GM20431 (cell line): Measurements from ENCODE around the gene FUT6.

Experiments
- in situ Hi-C: fragments of 300-500 bp; cut with MseI, MboI; formaldehyde crosslinking; loops from one replicate; pipeline ENCODE4 v1.15.0; 2020; ENCODE audit warnings: low sequenced_read_pairs; ENCODE audit not compliant: unreplicated experiment

The FUT6 gene

GRCh38 chr19:5828661-5829566, 10.6 kb downstream of the FUT6 start:
- in situ Hi-C loops = no loop called here

GRCh38 chr19:5827891-5828660, 11.4 kb downstream of the FUT6 start:
- in situ Hi-C loops = no loop called here

GRCh38 chr19:5827342-5827890, 12.1 kb downstream of the FUT6 start:
- in situ Hi-C loops = no loop called here

DNA sequence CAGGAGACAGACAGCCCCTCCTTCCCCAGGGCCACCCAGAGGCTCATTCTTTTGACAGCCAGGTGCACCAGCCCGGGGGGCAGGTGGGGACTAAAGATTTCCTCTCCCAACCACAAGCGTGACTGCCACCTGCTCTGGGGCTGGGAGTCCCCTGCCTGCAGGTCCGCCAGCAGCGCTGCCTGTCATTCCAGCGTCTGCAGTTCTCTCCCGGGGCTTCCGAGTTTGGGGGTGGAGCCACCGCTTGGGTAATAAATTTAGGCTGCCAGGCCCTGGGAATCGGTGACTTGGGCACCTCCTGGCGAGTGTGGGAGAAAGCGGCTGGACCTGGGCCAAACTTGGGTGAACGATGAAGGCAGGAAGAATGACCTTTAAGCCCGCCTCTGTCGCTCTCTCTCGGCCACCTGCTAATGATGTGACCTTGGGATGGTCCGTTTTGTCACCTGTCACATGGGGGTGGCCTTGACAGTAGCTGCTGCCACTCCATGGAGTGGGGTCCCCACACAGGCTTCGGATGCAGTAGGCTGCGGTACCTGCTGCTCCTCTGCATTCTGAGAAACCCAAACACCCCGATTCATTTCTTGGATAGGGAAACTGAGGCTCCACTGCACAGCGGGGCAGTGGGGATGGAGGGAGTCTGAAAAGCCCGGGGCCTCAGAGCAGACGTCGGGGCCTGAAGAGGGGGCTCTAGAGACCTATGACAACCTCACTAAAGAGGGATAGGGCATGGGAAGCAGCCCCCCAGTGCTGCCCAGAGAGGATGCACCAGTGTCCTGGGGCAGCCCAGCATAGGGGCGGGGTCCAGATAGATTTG, 12.8 kb downstream of the FUT6 start:
- in situ Hi-C loops = no loop called here

GRCh38 chr19:5825178-5825577, 14.3 kb downstream of the FUT6 start:
- in situ Hi-C loops = no loop called here

- in situ Hi-C loops = no loop called here
Measured at GRCh38 chr19:5824751-5825150, 14.8 kb downstream of the FUT6 start.

GRCh38 chr19:5823579-5824281, 15.8 kb downstream of the FUT6 start:
- in situ Hi-C loops = no loop called here

DNA sequence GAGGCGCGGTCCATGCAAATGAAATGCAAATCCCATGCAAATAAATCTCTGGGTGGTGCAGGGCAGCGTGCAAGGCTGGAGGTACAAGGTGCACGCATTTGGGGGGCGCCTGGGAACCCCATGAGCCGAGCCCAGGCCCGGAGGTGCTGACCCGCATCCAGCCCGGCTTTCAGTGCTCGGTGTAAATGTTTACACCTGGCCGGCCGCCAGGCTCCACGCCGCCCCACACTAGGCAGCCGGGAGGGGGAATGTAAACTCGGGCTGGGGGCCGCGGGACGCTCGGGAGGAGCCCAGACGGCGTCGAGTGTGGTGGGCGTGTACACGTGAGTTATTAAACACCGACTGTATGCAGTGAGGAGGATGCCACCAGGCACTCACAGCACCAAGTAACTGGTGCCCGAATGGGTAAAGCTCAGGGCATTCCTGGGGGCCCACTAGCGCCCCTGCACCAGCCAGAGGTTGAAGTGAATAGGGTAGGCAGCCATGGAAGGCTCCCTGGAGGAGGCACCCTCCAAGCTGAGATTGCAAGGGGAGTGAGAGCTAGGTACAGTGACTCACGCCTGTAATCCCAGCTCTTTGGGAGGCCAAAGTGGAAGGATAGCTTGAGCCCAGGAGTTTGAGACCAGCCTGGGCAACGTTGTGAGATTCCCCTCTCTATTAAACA, 17.2 kb downstream of the FUT6 start:
- in situ Hi-C loops = no loop called here

GRCh38 chr19:5821521-5822180, 17.9 kb downstream of the FUT6 start:
- in situ Hi-C loops = no loop called here

- in situ Hi-C loops = no loop called here
Measured at GRCh38 chr19:5820785-5821184, 18.7 kb downstream of the FUT6 start.

GRCh38 chr19:5818594-5818993, 20.9 kb downstream of the FUT6 start:
- in situ Hi-C loops = no loop called here

GRCh38 chr19:5817218-5817617, 22.3 kb downstream of the FUT6 start:
- in situ Hi-C loops = no loop called here

DNA sequence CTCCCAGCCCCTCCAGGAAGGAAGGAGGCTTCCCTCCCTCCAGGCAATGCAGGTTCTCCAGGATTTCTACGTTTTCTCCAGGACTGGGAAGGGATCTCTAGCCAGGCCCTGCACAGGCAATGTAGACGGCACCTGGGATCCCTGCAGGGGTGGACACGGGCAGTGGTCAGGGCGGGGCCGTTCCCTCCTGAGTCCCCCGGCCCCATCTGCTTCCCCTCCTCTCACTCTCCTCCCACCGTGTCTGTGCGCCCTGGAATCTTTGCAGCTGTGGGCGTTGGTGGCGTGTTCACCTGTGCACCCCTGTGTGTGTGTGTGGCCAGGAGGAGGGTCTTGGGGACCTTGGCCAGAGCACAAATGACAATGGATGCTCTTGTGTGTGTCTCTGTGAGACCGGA, 24.7 kb downstream of the FUT6 start:
- in situ Hi-C loops = no loop called here

DNA sequence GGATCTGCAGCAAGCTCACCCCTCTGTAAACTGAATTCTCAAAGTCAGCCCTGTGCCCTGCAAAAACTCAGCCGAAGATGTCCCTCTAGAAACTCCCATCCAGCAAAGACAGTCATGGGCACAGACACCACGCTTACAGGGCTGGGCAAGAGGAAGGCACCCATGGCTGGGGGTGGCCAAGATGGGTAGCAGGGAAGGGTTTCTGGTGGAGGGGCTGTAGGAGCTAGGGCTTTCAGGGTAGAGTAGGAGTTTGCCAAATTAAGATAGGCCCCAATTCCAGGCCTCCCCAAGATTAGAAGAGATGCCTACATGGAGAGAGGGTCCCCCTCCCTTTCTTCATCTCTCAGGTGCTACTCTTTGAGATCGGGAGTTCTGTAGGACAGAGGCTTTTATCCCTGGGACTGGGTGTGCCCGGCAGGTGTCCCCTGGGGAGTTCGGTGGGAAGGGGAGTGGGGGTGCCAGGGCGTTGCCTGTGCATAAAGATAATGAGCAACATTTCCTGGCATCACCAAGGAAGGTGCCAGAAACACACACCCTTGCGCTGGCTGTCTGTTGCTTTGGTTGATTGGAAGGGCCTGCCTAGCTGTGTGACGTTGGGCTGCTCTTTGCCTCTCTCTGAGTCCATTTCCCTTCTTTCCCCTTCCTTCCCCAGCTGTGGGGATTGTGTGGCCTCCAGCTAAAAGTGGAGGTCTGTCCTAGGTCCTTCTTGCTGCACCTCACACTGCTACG, 25.2 kb downstream of the FUT6 start:
- in situ Hi-C loops = no loop called here

DNA sequence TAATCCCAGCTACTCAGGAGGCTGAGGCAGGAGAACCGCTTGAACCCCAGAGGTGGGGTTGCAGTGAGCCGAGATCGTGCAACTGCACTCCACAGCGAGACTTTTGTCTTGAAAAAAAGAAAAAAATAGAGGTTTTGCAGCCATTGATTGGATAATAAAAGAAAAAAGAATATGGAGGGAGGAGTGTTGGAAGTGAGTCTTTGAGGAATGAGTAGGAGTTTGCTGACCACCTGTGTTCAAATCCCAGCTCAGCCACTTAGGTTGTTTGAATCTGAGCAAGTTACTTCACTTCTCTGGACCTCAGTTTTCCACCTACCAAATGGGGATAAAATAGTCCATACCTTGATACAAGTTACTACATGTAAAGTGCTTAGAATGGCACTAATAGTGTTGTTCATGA, 28.4 kb downstream of the FUT6 start:
- in situ Hi-C loops = no loop called here

GRCh38 chr19:5809469-5809868, 30.0 kb downstream of the FUT6 start:
- in situ Hi-C loops = loop anchor here (10.0 kb wide), 1 partner anchor 205 kb away; no protein-coding TSS in a partner anchor

GRCh38 chr19:5809053-5809452, 30.4 kb downstream of the FUT6 start:
- in situ Hi-C loops = loop anchor here (10.0 kb wide), 1 partner anchor 206 kb away; no protein-coding TSS in a partner anchor
